Karpas-422 (cell line): ENCODE measurements around the gene AVL9. TPM values are rescaled to one million over a fixed set of nuclear protein-coding genes. Genes with fewer than 3 reads are reported as not detected.

Experiments
- DNase-seq: peaks from one replicate; pipeline ENCODE4 v3.0.0-alpha.2; 2015
- H2AFZ ChIP-seq: fragments of 200-600 bp; sonication (generic); 2 replicates; pipeline ENCODE4 v1.6.1; 2014; ENCODE audit warnings: antibody characterized with exemption, low read length, mixed read lengths
- H3K27ac ChIP-seq: fragments of 200-600 bp; sonication (generic); 2 replicates; pipeline ENCODE4 v1.5.1; 2014; ENCODE audit warnings: mild to moderate bottlenecking, low read length, moderate library complexity
- H3K27me3 ChIP-seq: fragments of 200-600 bp; sonication (generic); 2 replicates; pipeline ENCODE4 v1.6.1; 2014; ENCODE audit warnings: low read length, mixed read lengths
- H3K36me3 ChIP-seq: fragments of 200-600 bp; sonication (generic); 2 replicates; pipeline ENCODE4 v1.6.1; 2014; ENCODE audit warnings: low read length, mixed read lengths; ENCODE audit not compliant: insufficient read depth
- H3K4me1 ChIP-seq: fragments of 200-600 bp; sonication (generic); 2 replicates; pipeline ENCODE4 v1.6.1; 2014; ENCODE audit warnings: mild to moderate bottlenecking, low read length, mixed read lengths
- H3K4me2 ChIP-seq: fragments of 200-600 bp; sonication (generic); 2 replicates; pipeline ENCODE4 v1.6.1; 2014; ENCODE audit warnings: low read length, low read depth, mild to moderate bottlenecking; ENCODE audit not compliant: poor library complexity, severe bottlenecking
- H3K4me3 ChIP-seq: fragments of 200-600 bp; sonication (generic); 2 replicates; pipeline ENCODE4 v1.5.1; 2014; ENCODE audit warnings: mild to moderate bottlenecking, antibody characterized with exemption, low read length, mixed read lengths
- H3K79me2 ChIP-seq: fragments of 200-600 bp; sonication (generic); 2 replicates; pipeline ENCODE4 v1.6.1; 2014; ENCODE audit warnings: mild to moderate bottlenecking, low read length, mixed read lengths
- H3K9ac ChIP-seq: fragments of 200-600 bp; sonication (generic); 2 replicates; pipeline ENCODE4 v1.6.0; 2014; ENCODE audit warnings: low read length
- H3K9me2 ChIP-seq: fragments of 200-600 bp; sonication (generic), shearing (Covaris generic); replicated peaks from 2 replicates; pipeline ENCODE4 v1.6.0; 2014; ENCODE audit warnings: mild to moderate bottlenecking, low read length, moderate library complexity; ENCODE audit not compliant: insufficient read depth
- H3K9me3 ChIP-seq: fragments of 300-700, 200-600 bp; sonication (generic); 2 replicates; pipeline ENCODE4 v1.6.1; 2014; ENCODE audit warnings: low read length, mixed read lengths
- H4K20me1 ChIP-seq: fragments of 200-600 bp; sonication (generic); 2 replicates; pipeline ENCODE4 v1.6.1; 2014; ENCODE audit warnings: mild to moderate bottlenecking, antibody characterized with exemption, low read length, low read depth; ENCODE audit not compliant: insufficient read depth
- total RNA-seq: library from RNA; depleted of rRNA; stranded (reverse); fragments of >200 nt; shearing (Covaris generic); gene quantifications from 2 replicates; pipeline ENCODE4 v1.2.3, GENCODE V29; 2014; ENCODE audit warnings: low replicate concordance

AVL9 gene
- total RNA-seq, 1 experiment from 2014 or later, result 41.4 TPM

- peak overlapping the region; percentile 29 for H3K27ac ChIP-seq
- H3K9me3 ChIP-seq, result 0 out of 2 replicates have a peak, but pooled peaks cover 4% of the 10 kb centered on the region
- H3K4me1 ChIP-seq, result peaks cover 24% of the 10 kb centered on the region
- peak; percentile 58 for DNase-seq
- H4K20me1 ChIP-seq, result no peaks in the 10 kb centered on the region
- no peak overlapping the region for H3K4me3 ChIP-seq
- H3K9ac ChIP-seq, result no peak overlapping the region
- no peak overlapping the region for H2AFZ ChIP-seq
- H3K9me2 ChIP-seq, result no peaks in the 10 kb centered on the region
- H3K79me2 ChIP-seq, result peaks cover 98% of the 10 kb centered on the region
- peak overlapping the region; percentile 21 for H3K4me2 ChIP-seq
- no peaks in the 10 kb centered on the region for H3K27me3 ChIP-seq
- peaks cover 30% of the 10 kb centered on the region for H3K36me3 ChIP-seq
These were observed 5.6 kb downstream of the AVL9 start for GRCh38 chr7:32500922-32501341.

- Histone ChIP-seq H3K4me2 (peak overlapping the region; percentile 21), H3K9me2 (no peaks in the 10 kb centered on the region), H3K4me1 (peaks cover 22% of the 10 kb centered on the region), H3K4me3 (no peak overlapping the region), H3K9ac (no peak overlapping the region), H3K27ac (peak overlapping the region; percentile 29; the same call in 1 of the 2 replicates), H3K27me3 (no peaks in the 10 kb centered on the region), H3K36me3 (peaks cover 30% of the 10 kb centered on the region), H2AFZ (no peak overlapping the region), H4K20me1 (no peaks in the 10 kb centered on the region), H3K79me2 (peaks cover 98% of the 10 kb centered on the region), H3K9me3 (0 out of 2 replicates have a peak, but pooled peaks cover 4% of the 10 kb centered on the region)
- DNase-seq, result peak; percentile 22
These were observed 6.2 kb downstream of the AVL9 start for GRCh38 chr7:32501522-32501921.

- Histone ChIP-seq H2AFZ (no peak overlapping the region), H3K4me2 (no peak overlapping the region), H3K27ac (no peak overlapping the region), H3K79me2 (peaks cover 98% of the 10 kb centered on the region), H3K27me3 (no peaks in the 10 kb centered on the region), H3K4me1 (peaks cover 14% of the 10 kb centered on the region), H3K9ac (no peak overlapping the region), H4K20me1 (no peaks in the 10 kb centered on the region), H3K9me3 (0 out of 2 replicates have a peak, but pooled peaks cover 4% of the 10 kb centered on the region), H3K4me3 (no peak overlapping the region), H3K9me2 (no peaks in the 10 kb centered on the region), H3K36me3 (peaks cover 31% of the 10 kb centered on the region)
- DNase-seq, result peak; percentile 29
These were observed 7.4 kb downstream of the AVL9 start for GRCh38 chr7:32502728-32503127.

GRCh38 chr7:32506266-32507054 is 11.2 kb downstream of the AVL9 start:
- no peak overlapping the region for H3K4me2 ChIP-seq
- H4K20me1 ChIP-seq, result no peaks in the 10 kb centered on the region
- no peaks in the 10 kb centered on the region for H3K27me3 ChIP-seq
- peaks cover 3% of the 10 kb centered on the region for H3K4me1 ChIP-seq
- peaks cover 90% of the 10 kb centered on the region for H3K79me2 ChIP-seq
- no peaks in the 10 kb centered on the region for H3K9me2 ChIP-seq
- H3K27ac ChIP-seq, result no peak overlapping the region
- H3K9ac ChIP-seq, result no peak overlapping the region
- peaks cover 16% of the 10 kb centered on the region for H3K36me3 ChIP-seq
- H3K4me3 ChIP-seq, result no peak overlapping the region
- H3K9me3 ChIP-seq, result peaks cover 7% of the 10 kb centered on the region
- no peak for DNase-seq
- H2AFZ ChIP-seq, result no peak overlapping the region

GRCh38 chr7:32507414-32507813 is 12.1 kb downstream of the AVL9 start:
- Histone ChIP-seq H3K4me2 (no peak overlapping the region), H3K27me3 (no peaks in the 10 kb centered on the region), H3K79me2 (peaks cover 90% of the 10 kb centered on the region), H3K36me3 (peaks cover 16% of the 10 kb centered on the region), H3K27ac (no peak overlapping the region), H3K4me1 (no peaks in the 10 kb centered on the region), H3K9ac (no peak overlapping the region), H3K9me2 (no peaks in the 10 kb centered on the region), H2AFZ (no peak overlapping the region), H3K9me3 (peaks cover 7% of the 10 kb centered on the region), H4K20me1 (no peaks in the 10 kb centered on the region), H3K4me3 (no peak overlapping the region)
- no peak for DNase-seq

- no peak overlapping the region for H2AFZ ChIP-seq
- H3K4me2 ChIP-seq, result no peak overlapping the region
- no peak overlapping the region for H3K4me3 ChIP-seq
- DNase-seq, result no peak
- H3K9me2 ChIP-seq, result no peaks in the 10 kb centered on the region
- no peak overlapping the region for H3K27ac ChIP-seq
- peaks cover 91% of the 10 kb centered on the region for H3K79me2 ChIP-seq
- H3K9ac ChIP-seq, result no peak overlapping the region
- H3K27me3 ChIP-seq, result no peaks in the 10 kb centered on the region
- peaks cover 4% of the 10 kb centered on the region for H3K4me1 ChIP-seq
- peaks cover 13% of the 10 kb centered on the region for H3K36me3 ChIP-seq
- no peaks in the 10 kb centered on the region for H4K20me1 ChIP-seq
- peaks cover 19% of the 10 kb centered on the region for H3K9me3 ChIP-seq
These were observed 16.5 kb downstream of the AVL9 start for GRCh38 chr7:32511791-32512190.

- H3K79me2 ChIP-seq, result peaks cover 91% of the 10 kb centered on the region
- H3K36me3 ChIP-seq, result peaks cover 8% of the 10 kb centered on the region
- no peak overlapping the region for H2AFZ ChIP-seq
- no peaks in the 10 kb centered on the region for H4K20me1 ChIP-seq
- DNase-seq, result no peak
- peaks cover 4% of the 10 kb centered on the region for H3K4me1 ChIP-seq
- no peaks in the 10 kb centered on the region for H3K9me2 ChIP-seq
- peaks cover 25% of the 10 kb centered on the region for H3K9me3 ChIP-seq
- no peak overlapping the region for H3K4me2 ChIP-seq
- no peaks in the 10 kb centered on the region for H3K27me3 ChIP-seq
- H3K9ac ChIP-seq, result no peak overlapping the region
- H3K4me3 ChIP-seq, result no peak overlapping the region
- H3K27ac ChIP-seq, result no peak overlapping the region
These were observed 17.9 kb downstream of the AVL9 start for GRCh38 chr7:32513210-32513609.

GRCh38 chr7:32515890-32516550 is 20.7 kb downstream of the AVL9 start:
- Histone ChIP-seq H3K9me3 (peaks cover 34% of the 10 kb centered on the region), H4K20me1 (no peaks in the 10 kb centered on the region), H2AFZ (no peak overlapping the region), H3K4me2 (no peak overlapping the region), H3K9ac (no peak overlapping the region), H3K4me1 (peaks cover 4% of the 10 kb centered on the region), H3K27ac (no peak overlapping the region), H3K9me2 (no peaks in the 10 kb centered on the region), H3K27me3 (no peaks in the 10 kb centered on the region), H3K79me2 (peaks cover 99% of the 10 kb centered on the region), H3K36me3 (peaks cover 15% of the 10 kb centered on the region), H3K4me3 (no peak overlapping the region)
- DNase-seq, result no peak
